Activated T-cell treated with anti-CD3 and anti-CD28 coated beads, Interleukin-2, amount 50 U/mL, for 1 hour (primary cell): ENCODE results near the gene NT5DC2.

Source experiments
- DNase-seq: peaks from one replicate; pipeline ENCODE4 v3.0.0-alpha.2; 2020

NT5DC2 gene

DNA sequence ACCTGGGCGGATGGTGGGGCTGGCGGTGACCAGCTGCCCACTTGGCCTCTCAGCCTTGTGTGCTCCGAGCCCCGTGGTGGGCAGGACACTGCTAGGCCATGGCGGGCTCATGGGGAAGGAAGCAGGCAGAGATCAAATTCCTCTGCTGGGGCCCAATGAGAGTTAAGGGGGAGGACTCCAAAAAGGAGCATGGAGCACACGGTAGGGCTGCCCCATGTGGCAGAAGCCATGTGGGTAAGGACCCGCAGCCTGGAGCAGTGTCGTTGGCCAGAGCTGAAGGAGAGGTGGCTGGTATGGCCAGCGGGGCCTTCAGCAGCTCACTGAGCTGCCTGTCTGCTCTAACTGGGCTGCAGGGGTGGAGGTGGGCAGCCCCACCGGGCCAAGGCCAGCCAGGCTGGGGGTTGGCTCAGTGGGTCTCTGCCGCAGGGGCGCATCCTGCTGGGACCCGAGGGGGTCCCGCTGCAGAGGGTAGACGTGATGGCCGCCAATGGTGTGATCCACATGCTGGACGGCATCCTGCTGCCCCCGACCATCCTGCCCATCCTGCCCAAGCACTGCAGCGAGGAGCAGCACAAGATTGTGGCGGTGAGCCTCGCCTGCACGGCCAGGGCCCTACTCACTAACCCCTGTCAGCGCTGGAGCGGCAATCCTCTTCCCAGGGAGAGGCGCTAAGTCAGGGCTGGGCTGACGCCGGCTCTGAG lies 27.2 kb downstream of the NT5DC2 start:
- no peak for DNase-seq

DNA sequence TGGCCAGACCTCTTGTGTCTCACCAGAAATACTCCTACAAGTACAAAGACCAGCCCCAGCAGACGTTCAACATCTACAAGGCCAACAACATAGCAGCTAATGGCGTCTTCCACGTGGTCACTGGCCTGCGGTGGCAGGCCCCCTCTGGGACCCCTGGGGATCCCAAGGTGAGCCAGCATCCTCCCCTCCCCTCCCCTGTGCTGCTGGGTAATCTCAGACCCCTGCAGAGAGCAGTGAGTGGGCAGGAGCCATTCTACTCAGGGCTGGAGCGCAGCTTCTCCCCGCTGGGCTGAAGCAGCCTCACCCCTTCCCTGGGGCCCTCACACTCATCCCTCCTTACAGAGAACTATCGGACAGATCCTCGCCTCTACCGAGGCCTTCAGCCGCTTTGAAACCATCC lies 28.7 kb downstream of the NT5DC2 start:
- DNase-seq: no peak

DNA sequence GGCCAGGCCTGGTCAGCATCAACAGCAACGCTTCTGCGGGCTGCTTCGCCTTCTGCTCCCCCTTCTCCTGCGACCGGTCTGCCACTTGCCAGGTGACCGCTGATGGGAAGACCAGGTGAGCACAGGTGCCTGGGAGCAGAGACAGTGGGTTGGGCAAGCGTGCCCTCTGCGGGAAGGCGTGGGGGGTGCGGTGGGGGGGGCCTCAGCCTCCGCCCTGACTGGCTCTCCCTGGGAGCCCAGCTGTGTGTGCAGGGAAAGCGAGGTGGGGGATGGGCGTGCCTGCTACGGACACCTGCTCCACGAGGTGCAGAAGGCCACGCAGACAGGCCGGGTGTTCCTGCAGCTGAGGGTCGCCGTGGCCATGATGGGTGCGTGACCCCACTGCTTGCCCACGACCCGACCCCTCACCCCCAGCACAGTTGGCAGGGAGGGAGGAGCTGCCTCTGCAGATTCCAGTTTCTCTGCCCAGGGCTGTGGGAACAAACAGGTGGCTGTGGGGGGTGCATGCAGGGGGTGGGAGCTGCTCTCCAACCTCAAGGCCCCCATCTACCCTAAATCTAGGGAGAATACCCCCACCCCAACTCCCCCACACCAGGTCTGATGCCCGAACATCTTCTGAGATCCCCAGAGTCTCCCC lies 29.8 kb downstream of the NT5DC2 start:
- DNase-seq: no peak

DNA sequence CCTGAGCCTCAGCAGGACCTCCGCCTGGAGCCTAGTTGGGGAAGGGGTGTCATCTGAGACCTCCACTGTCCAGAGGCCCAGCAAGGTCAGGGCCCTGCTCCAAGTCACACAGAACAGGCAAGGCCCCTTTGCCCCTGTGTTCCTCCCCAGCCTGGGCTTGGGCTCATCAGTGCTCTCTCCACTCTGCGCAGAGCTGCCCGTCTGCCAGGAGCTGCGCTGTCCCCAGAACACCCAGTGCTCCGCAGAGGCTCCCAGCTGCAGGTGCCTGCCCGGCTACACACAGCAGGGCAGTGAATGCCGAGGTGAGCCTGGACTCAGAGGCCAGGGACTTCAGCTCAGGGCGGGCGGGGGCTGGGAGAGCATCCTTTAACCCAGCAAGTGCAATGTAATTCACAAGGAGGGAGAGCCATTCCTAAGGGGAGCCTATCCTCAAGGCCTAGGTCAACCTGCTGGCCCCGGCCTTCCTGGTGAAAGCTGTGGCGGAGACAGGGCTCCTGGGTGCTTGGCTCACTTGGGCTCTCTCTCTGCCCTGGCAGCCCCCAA lies 30.8 kb downstream of the NT5DC2 start:
- DNase-seq: no peak

DNA sequence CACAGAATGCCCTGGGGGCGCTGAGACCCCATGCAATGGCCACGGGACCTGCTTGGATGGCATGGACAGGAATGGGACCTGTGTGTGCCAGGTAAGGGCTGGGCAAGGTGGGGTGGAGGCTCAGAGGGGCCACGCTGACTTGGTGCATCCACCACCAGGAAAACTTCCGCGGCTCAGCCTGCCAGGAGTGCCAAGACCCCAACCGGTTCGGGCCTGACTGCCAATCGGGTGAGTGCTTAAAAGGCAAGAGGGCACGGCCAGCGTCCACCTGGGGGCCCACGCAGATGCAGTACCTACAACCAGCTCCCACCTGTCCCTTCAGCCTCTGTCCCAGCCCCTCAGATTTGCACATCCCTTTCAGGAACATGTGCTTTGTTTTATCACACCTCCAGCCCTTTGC lies 31.7 kb downstream of the NT5DC2 start:
- no peak for DNase-seq

DNA sequence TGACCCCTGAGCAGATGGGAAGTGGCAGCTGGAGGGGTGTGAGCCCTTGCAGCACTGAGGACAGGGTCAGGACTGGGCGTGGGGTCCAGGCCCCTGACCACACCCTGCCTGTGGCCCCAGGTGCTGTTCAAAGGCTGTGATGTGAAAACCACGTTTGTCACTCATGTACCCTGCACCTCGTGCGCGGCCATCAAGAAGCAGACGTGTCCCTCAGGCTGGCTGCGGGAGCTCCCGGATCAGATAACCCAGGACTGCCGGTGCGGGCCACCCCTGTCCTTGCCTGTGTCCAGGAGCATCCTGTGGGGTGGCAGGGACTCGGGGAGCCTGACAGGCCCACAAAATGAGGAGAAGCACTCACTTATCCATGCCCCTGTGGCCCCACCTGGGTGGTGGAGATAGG lies 32.6 kb downstream of the NT5DC2 start:
- DNase-seq: no peak

DNA sequence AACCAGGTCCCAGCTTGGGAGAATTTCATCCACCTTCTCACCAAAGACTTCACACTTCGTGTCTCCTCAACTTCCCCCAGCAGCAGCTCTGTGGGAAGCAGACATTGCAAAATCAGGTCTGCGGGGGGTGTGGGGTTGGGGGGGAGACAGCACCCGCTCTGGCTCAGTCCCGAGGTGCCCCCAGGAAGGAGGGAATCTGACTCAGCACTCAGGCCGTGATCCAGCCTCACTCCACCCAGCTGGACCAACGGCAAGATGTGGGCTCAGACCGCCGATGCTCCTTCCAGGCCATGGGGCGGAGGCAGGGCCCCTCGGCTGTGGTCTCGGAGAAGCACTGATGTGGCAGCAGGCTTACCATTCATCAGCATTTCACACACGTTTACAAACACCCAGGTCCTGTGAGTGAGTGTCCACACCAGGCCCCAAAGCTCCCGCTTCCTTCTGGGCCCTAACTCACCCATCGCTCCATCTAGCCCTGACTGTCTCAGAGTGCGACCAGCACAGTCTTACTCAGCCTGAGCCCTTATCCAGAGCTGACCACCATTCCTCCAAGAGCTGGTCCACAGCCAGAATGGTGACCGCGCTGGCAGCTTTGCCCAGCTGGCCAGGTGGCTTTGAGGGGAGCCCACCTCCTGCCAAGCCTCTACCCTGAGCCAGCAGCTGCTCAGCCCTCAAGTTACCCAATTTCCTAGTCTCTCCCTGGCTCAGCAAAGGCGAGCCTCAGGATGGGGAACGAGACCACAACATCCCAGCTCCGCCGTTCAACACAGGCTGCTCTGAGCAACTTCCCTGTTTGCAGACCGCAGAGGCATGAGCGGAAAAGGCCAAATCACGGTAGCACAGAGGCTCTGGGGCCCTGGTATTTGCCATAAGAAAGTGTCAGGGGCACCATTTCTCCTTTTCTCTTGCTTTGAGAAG lies 35.3 kb downstream of the NT5DC2 start:
- DNase-seq: no peak

DNA sequence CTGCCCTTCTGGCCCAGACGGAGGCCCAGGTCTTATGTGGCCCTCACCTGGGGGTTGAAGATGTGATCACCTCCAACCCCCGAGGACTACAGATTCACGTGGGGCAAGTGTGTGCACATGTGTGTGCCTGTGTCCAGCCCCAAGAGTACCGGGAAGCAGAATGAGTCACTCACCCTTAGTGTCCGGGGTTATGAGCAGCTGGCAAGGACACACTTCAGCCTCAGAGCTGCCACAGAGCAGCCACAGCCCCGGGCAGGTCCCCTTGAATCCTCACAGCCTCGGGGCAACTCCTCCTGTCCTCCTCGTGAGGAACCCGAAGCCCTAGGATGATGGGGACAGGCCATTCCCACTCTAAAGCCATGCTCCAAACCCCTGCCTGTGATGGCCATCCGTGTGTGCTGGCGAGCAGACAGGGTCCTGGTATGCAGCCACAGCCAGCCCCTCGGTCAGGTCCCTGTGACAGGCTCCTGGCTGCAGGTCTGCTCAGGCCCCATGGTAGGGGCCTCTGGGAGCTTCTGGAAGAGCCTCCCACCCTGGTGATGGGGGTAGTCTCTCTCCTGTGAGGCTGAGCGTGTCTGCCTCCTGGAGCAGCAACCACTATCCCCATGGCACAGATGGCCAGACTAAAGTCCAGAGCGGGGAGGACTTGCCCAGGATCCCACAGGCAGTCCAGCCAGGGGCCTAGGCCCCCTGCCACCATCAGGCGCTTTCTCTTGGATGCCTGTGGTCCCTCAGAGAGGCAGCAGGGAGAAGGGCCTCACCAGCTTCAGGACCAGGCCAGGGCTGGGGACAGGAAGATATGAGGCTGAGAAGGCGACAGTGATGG lies 37.7 kb downstream of the NT5DC2 start:
- no peak for DNase-seq

DNA sequence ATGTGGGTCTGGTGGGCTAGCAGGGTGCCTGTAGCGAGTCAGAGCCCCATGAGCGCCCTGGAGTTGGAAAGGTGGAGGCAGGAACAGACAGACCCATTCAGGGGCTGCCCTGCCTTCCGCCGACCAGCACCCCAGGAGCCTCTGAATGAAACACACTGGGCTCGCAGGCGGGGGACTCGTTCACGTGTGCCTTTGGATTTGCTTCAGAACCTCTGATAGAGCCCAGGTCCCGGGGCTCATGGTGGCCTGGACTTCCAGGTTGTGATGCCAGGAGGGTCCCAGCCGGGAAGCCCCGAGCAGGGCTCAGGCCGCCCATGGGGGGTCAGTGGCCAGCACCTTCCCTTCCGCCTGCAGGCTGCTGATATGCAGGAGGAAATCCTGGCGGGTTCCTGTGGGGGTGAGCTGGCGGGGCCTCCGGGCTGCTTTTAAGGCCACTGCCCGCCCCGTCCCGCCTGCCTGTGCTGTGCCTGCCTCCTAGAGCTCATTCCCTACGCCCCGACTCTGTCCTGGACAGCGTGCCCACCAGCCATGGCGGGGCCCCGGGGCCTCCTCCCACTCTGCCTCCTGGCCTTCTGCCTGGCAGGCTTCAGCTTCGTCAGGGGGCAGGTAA lies 38.7 kb downstream of the NT5DC2 start, which contains the start of gene STAB1:
Gene STAB1, plus strand, starts transcription at position 453 of the 610 bp plus-strand sequence. Its CDS starts 76 bp downstream, at position 529.
- DNase-seq: no peak

DNA sequence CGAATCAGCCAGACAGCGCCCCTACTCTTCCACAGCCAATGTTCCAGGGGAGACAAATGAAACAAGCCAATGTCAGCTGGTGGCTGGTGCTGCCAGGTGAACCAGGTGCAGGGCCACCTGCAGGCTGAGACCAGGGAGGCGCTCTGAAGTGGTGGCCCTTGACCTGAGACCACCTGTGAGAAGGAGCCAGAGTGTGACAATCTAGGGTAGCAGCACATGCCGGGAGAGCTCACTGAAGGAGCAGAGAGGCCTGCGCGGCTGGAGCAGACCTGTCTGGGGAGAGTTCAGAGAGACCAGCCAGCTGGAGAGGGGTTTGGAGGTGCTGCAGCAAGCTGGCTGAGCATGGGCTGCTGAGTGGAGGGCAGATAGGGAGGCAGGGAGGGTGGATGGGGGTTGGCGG lies 39.2 kb downstream of the NT5DC2 start:
- DNase-seq: no peak

DNA sequence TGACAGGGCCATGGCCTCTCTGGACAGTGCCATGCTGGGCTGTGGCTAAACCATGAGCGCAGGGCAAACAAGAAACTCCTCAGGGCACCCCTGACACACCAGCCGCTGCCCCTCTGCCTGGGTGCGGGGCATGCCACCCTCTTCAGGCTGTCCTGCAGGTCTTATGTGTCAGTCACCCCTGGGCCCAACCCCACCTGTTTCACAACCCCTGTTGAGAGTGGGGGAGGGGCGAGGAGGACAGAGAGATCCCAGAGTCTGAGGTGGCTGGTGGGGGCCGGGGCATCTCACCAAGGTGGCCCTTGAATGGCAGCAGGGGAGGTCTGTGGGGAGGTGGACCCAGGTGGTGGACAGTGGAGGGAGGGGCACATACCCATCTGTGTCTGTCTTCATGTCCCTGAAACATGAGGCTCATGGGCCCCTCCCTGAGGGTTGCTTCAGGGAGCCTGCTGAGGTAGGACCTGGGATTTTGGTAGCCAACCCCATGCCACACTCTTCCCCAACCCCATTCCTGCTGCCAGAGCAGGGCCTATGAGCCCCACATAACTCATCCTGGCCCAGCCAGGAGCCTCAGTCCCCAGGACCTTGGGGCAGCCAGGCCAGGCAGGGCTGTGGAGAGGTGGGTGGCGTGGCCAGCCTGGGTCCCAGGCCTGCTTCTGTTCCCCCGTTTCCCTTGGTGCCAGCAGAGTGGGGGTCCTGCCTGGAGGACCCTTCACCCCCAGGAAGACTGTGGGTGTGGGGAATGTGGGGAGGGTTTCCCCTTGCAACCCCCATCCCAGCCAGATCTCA lies 40.2 kb downstream of the NT5DC2 start:
- DNase-seq: no peak

DNA sequence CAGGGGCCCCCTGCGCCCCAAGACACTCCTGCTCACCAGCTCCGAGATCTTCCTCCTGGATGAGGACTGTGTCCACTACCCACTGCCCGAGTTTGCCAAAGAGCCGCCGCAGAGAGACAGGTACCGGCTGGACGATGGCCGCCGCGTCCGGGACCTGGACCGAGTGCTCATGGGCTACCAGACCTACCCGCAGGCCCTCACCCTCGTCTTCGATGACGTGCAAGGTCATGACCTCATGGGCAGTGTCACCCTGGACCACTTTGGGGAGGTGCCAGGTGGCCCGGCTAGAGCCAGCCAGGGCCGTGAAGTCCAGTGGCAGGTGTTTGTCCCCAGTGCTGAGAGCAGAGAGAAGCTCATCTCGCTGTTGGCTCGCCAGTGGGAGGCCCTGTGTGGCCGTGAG lies 41.6 kb downstream of the NT5DC2 start:
- DNase-seq: no peak

DNA sequence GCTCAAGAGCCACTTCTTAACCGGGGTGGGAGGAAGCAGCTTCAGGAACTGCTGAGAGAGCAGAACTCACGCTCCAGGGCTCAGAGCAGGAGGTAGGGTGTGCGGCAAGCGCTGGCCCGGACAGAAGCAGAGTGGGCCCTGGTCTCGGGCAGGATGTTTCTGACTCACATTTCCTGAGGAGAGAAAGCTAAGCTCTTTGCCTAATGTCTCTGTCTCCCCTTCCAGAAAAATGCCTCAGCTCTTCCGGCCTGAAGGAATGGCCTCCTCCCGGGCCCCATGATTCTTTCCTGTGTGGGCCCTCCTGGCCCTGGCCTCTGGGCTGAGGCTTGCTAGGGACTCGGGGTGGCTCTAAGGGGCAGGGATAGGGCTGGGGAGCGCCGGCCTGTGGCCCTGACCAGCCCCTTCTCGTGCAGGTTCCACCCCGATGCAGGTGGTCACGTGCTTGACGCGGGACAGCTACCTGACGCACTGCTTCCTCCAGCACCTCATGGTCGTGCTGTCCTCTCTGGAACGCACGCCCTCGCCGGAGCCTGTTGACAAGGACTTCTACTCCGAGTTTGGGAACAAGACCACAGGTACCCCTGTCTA lies 42.6 kb downstream of the NT5DC2 start:
- DNase-seq: no peak

DNA sequence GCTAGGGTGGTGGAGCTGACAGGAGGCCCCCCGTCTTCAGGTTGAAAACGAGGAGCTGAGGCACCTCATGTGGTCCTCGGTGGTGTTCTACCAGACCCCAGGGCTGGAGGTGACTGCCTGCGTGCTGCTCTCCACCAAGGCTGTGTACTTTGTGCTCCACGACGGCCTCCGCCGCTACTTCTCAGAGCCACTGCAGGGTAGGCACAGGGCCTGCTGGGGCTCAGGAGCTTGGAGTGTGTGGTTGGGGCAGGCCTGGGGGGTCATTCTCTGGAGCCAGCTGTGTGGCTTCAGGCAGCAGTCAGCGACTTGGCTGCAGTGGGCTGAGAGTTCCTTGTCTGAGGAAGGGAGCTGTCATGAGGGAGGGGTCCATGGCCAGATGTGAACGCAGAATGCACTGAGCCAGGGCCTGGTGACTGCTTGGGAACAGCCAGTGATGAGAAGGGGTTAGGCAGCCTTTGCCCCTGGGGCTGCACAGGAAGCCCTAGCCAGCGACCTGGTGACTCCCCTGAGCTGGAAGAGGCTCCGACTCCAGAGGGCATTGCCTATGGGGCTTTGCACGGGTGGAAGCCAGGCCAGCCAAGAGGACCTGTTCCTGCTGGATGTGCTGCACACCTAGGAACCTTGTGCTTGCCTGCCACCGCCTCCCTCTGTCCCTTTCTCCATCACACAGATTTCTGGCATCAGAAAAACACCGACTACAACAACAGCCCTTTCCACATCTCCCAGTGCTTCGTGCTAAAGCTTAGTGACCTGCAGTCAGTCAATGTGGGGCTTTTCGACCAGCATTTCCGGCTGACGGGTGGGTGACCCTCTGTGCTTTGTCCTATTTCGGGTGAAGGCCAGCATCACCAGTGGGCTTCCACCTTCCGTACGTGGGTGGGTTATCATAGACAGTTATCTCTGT lies 43.4 kb downstream of the NT5DC2 start:
- no peak for DNase-seq

DNA sequence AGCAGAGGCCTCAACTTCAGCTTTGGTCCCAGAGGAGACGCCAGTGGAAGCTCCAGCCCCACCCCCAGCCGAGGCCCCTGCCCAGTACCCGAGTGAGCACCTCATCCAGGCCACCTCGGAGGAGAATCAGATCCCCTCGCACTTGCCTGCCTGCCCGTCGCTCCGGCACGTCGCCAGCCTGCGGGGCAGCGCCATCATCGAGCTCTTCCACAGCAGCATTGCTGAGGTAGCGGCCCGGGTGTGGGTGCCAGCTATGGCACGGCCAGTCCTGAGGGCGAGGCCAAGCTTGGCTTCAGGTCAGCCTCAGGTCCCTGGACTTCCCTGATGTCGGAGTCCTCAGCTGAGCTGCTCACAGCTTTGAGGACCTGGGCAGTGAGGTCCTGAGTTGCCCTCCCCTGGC lies 44.2 kb downstream of the NT5DC2 start:
- DNase-seq: no peak

DNA sequence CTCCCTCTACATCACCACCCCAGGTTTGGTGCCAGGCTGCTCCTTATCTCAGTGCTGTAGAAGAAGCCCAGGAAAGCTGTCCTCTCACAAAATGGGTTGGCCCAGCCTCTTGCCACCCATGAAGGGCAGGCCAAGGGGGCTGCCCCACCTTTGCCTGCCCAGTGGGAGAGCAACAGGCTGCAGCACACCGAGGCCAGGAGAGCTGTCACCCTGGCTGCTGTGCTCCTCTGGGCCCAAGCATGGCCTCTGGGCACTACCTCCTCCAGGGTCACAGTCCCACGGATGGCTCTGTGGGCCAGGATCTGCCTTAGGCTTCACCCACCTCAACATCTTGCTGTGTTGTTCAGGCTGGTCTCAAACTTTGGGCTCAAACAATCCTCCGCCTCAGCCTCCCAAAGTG lies 44.9 kb downstream of the NT5DC2 start:
- no peak for DNase-seq

DNA sequence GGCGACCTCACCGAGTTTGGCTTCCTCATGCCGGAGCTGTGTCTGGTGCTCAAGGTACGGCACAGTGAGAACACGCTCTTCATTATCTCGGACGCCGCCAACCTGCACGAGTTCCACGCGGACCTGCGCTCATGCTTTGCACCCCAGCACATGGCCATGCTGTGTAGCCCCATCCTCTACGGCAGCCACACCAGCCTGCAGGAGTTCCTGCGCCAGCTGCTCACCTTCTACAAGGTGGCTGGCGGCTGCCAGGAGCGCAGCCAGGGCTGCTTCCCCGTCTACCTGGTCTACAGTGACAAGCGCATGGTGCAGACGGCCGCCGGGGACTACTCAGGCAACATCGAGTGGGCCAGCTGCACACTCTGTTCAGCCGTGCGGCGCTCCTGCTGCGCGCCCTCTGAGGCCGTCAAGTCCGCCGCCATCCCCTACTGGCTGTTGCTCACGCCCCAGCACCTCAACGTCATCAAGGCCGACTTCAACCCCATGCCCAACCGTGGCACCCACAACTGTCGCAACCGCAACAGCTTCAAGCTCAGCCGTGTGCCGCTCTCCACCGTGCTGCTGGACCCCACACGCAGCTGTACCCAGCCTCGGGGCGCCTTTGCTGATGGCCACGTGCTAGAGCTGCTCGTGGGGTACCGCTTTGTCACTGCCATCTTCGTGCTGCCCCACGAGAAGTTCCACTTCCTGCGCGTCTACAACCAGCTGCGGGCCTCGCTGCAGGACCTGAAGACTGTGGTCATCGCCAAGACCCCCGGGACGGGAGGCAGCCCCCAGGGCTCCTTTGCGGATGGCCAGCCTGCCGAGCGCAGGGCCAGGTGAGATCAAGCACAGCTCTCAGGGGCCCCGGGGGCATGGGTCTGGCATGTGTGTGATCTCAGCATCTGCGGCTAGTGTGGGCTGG lies 45.6 kb downstream of the NT5DC2 start:
- no peak for DNase-seq

DNA sequence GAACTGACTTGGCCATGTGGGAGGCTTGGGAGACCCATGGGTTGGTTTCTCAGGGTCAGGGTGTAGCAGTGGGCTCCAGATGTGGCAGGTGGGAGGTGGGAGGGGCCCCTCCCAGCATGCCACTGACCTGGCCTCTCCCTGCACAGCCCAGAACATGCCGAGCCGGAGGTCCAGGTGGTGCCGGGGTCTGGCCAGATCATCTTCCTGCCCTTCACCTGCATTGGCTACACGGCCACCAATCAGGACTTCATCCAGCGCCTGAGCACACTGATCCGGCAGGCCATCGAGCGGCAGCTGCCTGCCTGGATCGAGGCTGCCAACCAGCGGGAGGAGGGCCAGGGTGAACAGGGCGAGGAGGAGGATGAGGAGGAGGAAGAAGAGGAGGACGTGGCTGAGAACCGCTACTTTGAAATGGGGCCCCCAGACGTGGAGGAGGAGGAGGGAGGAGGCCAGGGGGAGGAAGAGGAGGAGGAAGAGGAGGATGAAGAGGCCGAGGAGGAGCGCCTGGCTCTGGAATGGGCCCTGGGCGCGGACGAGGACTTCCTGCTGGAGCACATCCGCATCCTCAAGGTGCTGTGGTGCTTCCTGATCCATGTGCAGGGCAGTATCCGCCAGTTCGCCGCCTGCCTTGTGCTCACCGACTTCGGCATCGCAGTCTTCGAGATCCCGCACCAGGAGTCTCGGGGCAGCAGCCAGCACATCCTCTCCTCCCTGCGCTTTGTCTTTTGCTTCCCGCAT lies 46.4 kb downstream of the NT5DC2 start:
- DNase-seq: no peak
